Uterus (tissue), 2 donors: ENCODE measurements around the gene TOPBP1.

Source experiments
- CTCF ChIP-seq, 4 experiments: fragments of 200-600 bp in 2 of 4; fragments of 450-650 bp in 2 of 4; sonication (generic) in 2 of 4; IDR thresholded peaks; one replicate each; pipeline ENCODE4 v1.5.1; 2016 to 2019; ENCODE audit warnings: antibody characterized with exemption in 4 of 4, mild to moderate bottlenecking in 2 of 4, moderate library complexity in 1 of 4
- POLR2A ChIP-seq, 2 donors: fragments of 450-650 bp; IDR thresholded peaks; one replicate each; pipeline ENCODE4 v1.6.1; 2016; ENCODE audit warnings: antibody characterized with exemption in 2 of 2, mild to moderate bottlenecking in 1 of 2, moderate library complexity in 1 of 2

DNA sequence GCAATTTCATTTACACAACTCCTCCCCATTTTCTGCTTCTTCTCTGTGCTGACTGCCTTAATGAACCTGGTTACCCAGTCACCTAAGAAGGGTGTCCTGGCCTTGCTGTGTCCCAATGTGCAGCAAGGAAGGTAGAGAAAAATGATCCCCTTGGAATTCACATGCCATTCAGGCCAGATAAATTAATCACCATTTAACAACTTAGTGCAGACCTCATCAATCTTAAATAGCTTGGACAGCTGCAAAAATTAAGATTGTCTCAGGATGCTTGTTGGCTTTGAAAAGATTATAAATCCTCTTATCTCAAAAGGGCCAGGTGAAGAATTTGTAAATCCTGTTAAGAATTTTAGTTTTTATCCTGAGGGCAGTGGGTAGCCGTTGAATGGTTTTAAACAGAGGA lies 97.9 kb downstream of the TOPBP1 start:
- TF ChIP-seq CTCF (IDR thresholded peaks at IDR 0.05) = no peak
- no peak for TF ChIP-seq POLR2A (IDR thresholded peaks at IDR 0.05)
